ENCODE data around the gene CIC.

The CIC gene

DNA sequence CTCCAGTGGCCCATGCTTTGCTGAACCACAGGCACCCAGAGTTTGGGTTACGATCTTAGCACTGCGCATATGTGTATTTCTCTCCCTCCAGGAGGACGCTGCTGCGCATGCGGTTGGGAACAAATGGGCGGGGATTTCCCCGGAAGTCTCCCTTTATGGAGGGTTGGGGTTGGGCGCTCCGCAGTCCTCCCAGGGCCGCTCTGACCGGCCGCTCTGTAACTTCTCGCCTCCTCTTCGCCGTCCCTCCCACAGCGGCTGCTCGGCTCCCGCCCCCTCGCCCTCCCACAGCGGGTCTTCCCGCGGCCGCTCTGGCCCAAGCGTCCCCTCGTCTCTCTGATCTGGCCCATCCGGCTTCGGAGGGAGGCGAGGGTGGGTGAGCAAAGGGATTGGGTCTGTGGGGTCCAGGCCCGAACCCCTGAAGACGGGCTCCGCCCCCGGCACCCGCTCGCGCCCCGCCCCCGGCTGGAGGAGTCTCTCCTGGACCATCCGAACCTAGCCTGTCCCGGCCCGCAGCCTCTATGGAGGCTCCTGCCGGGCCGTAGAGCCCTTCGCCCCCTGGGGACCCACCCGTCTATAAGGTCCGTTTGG is 56.4 kb downstream of the CIC start, which contains the start of gene MEGF8:
MEGF8 (plus strand) TSS at position 328 of the 588 bp plus-strand sequence. CDS start 609 bp downstream, outside the sequence.
- TF ChIP-seq, protein P1, sequence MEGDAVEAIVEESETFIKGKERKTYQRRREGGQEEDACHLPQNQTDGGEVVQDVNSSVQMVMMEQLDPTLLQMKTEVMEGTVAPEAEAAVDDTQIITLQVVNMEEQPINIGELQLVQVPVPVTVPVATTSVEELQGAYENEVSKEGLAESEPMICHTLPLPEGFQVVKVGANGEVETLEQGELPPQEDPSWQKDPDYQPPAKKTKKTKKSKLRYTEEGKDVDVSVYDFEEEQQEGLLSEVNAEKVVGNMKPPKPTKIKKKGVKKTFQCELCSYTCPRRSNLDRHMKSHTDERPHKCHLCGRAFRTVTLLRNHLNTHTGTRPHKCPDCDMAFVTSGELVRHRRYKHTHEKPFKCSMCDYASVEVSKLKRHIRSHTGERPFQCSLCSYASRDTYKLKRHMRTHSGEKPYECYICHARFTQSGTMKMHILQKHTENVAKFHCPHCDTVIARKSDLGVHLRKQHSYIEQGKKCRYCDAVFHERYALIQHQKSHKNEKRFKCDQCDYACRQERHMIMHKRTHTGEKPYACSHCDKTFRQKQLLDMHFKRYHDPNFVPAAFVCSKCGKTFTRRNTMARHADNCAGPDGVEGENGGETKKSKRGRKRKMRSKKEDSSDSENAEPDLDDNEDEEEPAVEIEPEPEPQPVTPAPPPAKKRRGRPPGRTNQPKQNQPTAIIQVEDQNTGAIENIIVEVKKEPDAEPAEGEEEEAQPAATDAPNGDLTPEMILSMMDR (IDR thresholded peaks at IDR 0.05; ENCODE audit: control insufficient read depth, insufficient read depth, low read depth, low read length, missing control alignments), result peak; percentile 96
- peak; percentile 94 for DNase-seq (ENCODE audit: low read depth)
- peak within 1 kb of the TSS; percentile 73 for H3K4me3 ChIP-seq (ENCODE audit: control insufficient read depth, low read depth, low read length)

DNA sequence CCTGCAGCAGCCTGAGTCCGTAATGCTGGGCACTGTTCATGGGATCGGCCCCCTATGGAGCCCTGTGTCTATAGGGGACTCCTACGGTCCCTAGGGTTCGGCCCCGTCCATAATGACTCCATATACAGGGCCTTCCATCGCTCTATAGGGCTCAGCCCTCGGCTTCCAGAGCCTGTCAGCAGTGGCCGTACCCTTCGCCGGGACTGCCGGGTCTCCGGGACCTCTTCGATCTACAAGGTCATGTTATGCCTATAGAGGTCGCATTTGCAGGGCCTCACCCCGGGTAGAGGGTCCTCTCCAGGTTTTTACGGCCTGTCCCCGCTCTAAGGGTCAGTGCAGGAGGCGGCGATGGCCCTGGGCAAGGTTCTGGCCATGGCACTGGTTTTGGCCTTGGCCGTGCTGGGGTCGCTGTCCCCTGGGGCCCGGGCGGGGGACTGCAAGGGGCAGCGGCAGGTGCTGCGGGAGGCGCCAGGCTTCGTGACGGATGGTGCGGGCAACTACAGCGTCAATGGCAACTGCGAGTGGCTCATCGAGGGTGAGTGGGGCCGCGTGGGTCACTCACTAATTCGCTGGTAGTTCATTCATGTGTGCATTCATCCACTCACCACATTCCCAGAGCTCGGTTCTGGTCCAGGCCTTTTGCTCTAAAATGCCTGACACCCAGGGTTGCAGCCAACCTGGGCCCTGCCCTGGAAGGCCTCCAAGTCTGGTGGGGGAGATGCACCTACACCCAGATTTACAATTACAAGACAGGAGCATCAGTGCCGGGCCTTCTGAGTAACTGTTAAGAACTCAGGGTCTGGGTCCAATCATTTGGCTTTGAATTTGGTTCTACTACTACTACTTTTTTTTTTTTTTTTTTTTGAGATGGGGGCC is 57.1 kb downstream of the CIC start:
- DNase-seq (ENCODE audit: low read depth), result no peak
- peak overlapping the region; percentile 73 for H3K4me3 ChIP-seq (ENCODE audit: control insufficient read depth, low read depth, low read length)
- TF ChIP-seq, protein P1 (IDR thresholded peaks at IDR 0.05; ENCODE audit: control insufficient read depth, insufficient read depth, low read depth, low read length, missing control alignments), result peak; percentile 8

DNA sequence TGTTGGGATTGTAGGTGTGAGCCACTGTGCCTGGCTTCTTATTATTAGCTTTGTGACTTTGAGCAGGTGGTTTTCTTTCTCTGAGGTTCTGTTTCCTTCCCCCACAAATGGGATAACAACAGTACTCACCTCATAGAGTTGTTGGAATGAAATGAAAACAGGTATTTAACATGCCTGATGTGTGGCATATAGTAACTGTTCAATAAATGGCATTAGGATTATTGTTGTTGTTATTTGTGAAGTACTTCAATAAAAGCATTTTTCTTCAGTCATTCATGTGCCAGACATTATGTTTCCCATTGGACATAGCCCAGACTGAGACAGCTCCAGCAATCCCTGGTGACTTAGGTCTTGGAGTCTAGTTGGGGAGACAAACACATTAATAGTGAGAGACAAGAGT is 57.9 kb downstream of the CIC start:
- H3K4me3 ChIP-seq (ENCODE audit: control insufficient read depth, low read depth, low read length), result no peak overlapping the region
- DNase-seq (ENCODE audit: low read depth), result no peak
- TF ChIP-seq, protein P1 (IDR thresholded peaks at IDR 0.05; ENCODE audit: control insufficient read depth, insufficient read depth, low read depth, low read length, missing control alignments), result no peak

DNA sequence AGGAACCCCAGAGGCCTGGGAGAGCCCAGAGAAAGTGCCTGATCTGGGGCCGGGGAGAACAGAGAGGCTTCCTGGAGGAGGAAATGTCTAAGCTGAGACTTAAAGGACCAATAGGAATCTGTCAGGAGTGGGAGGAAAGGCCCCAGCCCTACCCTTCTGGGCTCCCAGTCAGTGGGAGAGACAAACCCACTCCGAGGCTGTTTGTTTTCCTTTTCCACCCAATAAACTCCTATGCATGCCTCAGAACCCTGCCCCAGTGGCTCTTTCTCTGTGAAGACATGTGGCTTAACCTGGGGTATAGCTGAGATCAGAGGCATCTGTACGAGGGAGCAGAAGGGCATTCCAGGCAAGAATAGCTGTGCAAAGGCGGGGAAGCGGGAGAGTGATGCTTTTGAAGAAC is 58.3 kb downstream of the CIC start:
- TF ChIP-seq, protein P1 (IDR thresholded peaks at IDR 0.05; ENCODE audit: control insufficient read depth, insufficient read depth, low read depth, low read length, missing control alignments), result no peak
- no peak for DNase-seq (ENCODE audit: low read depth)
- H3K4me3 ChIP-seq (ENCODE audit: control insufficient read depth, low read depth, low read length), result no peak overlapping the region

DNA sequence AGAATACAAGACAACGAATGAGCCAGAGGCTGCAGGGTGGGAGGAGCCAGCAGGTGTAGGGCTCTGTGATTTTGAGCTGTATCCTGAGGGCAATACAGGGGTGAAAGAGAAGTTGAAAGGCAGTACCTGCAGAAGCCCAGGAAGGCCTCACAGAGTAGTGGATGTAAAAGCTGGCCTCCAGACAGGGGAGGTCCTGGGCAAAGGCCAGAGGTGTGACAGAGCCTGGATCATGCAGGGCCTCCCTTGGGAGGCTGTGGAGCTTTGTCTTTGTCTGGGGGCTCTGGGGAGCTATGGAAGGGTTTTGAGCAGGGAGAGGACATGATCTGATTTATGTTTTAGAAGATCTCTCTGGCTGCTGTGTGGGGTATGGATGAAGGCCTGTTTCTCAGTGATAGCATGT is 59.1 kb downstream of the CIC start:
- TF ChIP-seq, protein P1 (IDR thresholded peaks at IDR 0.05; ENCODE audit: control insufficient read depth, insufficient read depth, low read depth, low read length, missing control alignments), result no peak
- no peak overlapping the region for H3K4me3 ChIP-seq (ENCODE audit: control insufficient read depth, low read depth, low read length)
- DNase-seq (ENCODE audit: low read depth), result no peak

DNA sequence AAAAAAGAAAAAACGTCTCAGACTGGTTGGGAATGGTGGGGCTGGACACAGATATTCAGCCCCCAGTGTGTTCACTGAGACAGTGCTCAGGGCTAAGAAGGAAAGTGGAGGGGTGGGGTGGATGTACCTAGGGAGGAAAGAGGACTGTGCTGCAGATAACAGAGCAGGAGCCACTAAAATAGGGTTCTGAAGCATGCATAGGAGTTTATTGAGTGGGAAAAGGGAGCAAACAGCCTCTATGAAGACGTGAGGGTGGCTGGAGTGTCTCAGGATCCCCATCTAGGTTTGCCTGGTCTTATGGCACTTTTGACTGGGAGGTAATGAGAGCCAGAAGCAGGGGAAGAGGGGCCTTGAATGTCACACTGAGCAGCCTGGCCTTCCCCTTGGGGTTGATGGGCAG is 59.8 kb downstream of the CIC start:
- no peak overlapping the region for H3K4me3 ChIP-seq (ENCODE audit: control insufficient read depth, low read depth, low read length)
- no peak for DNase-seq (ENCODE audit: low read depth)
- TF ChIP-seq, protein P1 (IDR thresholded peaks at IDR 0.05; ENCODE audit: control insufficient read depth, insufficient read depth, low read depth, low read length, missing control alignments), result no peak
